KMS-11 (cell line): ENCODE measurements around the gene SPAG9.

ENCODE experiments used
- H2AFZ ChIP-seq: fragments of 200-600 bp; sonication (generic); 2 replicates; pipeline ENCODE4 v1.6.1; 2016; ENCODE audit warnings: antibody characterized with exemption, mixed run types, low read depth
- H3K27ac ChIP-seq: fragments of 200-600 bp; sonication (generic); 2 replicates; pipeline ENCODE4 v1.6.1; 2016; ENCODE audit warnings: mild to moderate bottlenecking, mixed run types
- H3K27me3 ChIP-seq: fragments of 200-600 bp; sonication (generic); 2 replicates; pipeline ENCODE4 v1.6.1; 2017; ENCODE audit warnings: mild to moderate bottlenecking, low read depth, mixed run types, moderate library complexity; ENCODE audit not compliant: insufficient read depth
- H3K36me3 ChIP-seq: fragments of 200-600 bp; sonication (generic); 2 replicates; pipeline ENCODE4 v1.6.1; 2017; ENCODE audit warnings: mild to moderate bottlenecking, mixed run types; ENCODE audit not compliant: insufficient read depth
- H3K4me1 ChIP-seq: fragments of 200-600 bp; sonication (generic); 2 replicates; pipeline ENCODE4 v1.6.1; 2016; ENCODE audit warnings: mild to moderate bottlenecking, low read depth, mixed run types; ENCODE audit not compliant: poor library complexity, severe bottlenecking
- H3K4me2 ChIP-seq: fragments of 200-600 bp; sonication (generic); 2 replicates; pipeline ENCODE4 v1.7.0; 2016; ENCODE audit warnings: mild to moderate bottlenecking, mixed run types
- H3K4me3 ChIP-seq: fragments of 200-600 bp; sonication (generic); IDR thresholded peaks from 2 replicates; pipeline ENCODE4 v1.6.1; 2017; ENCODE audit warnings: low read depth, low read length, mixed read lengths; ENCODE audit not compliant: insufficient read depth
- H3K79me2 ChIP-seq: fragments of 200-600 bp; sonication (generic); 2 replicates; pipeline ENCODE4 v1.6.1; 2016; ENCODE audit warnings: low read depth, mixed run types; ENCODE audit not compliant: insufficient read depth
- H3K9ac ChIP-seq: fragments of 200-600 bp; sonication (generic); 2 replicates; pipeline ENCODE4 v1.6.1; 2016; ENCODE audit warnings: mild to moderate bottlenecking, mixed run types
- H4K20me1 ChIP-seq: fragments of 200-600 bp; sonication (generic); 2 replicates; pipeline ENCODE4 v1.6.1; 2016; ENCODE audit warnings: mild to moderate bottlenecking, mixed run types; ENCODE audit not compliant: insufficient read depth
- CTCF ChIP-seq: fragments of 200-600 bp; sonication (generic); conservative IDR thresholded peaks from 2 replicates; pipeline ENCODE4 v1.6.1; 2017; ENCODE audit warnings: low read depth, mild to moderate bottlenecking, antibody characterized with exemption, low read length, moderate library complexity, mixed read lengths

SPAG9 gene

GRCh38 chr17:51071556-51071955 lies 49.1 kb downstream of the SPAG9 start:
- Histone ChIP-seq H3K79me2 (no peaks in the 10 kb centered on the region), H3K4me3 (no peak overlapping the region), H2AFZ (no peak overlapping the region), H3K4me1 (peaks cover 12% of the 10 kb centered on the region), H3K27ac (no peak overlapping the region), H3K4me2 (no peak overlapping the region), H3K9ac (no peak overlapping the region), H4K20me1 (no peaks in the 10 kb centered on the region), H3K27me3 (no peaks in the 10 kb centered on the region), H3K36me3 (no peaks in the 10 kb centered on the region)
- TF ChIP-seq CTCF, result no peak

GRCh38 chr17:51065466-51065865 lies 55.2 kb downstream of the SPAG9 start:
- Histone ChIP-seq H3K4me2 (no peak overlapping the region), H3K27me3 (no peaks in the 10 kb centered on the region), H3K27ac (no peak overlapping the region), H4K20me1 (no peaks in the 10 kb centered on the region), H2AFZ (no peak overlapping the region), H3K79me2 (no peaks in the 10 kb centered on the region), H3K4me3 (no peak overlapping the region), H3K36me3 (no peaks in the 10 kb centered on the region), H3K9ac (no peak overlapping the region), H3K4me1 (peaks cover 12% of the 10 kb centered on the region)
- no peak for TF ChIP-seq CTCF

- H4K20me1 ChIP-seq, result no peaks in the 10 kb centered on the region
These were observed 56.5 kb downstream of the SPAG9 start for GRCh38 chr17:51064061-51064735.

GRCh38 chr17:51060396-51060795 lies 60.3 kb downstream of the SPAG9 start:
- Histone ChIP-seq H3K9ac (no peak overlapping the region), H4K20me1 (no peaks in the 10 kb centered on the region), H3K27me3 (no peaks in the 10 kb centered on the region), H3K4me1 (peaks cover 20% of the 10 kb centered on the region), H3K4me2 (no peak overlapping the region), H3K27ac (no peak overlapping the region), H3K4me3 (no peak overlapping the region), H2AFZ (no peak overlapping the region), H3K79me2 (no peaks in the 10 kb centered on the region), H3K36me3 (no peaks in the 10 kb centered on the region)
- no peak for TF ChIP-seq CTCF

More at GRCh38 chr17:51064061-51064735, 56.5 kb downstream of the SPAG9 start:
- Histone ChIP-seq H3K9ac (no peak overlapping the region), H3K4me3 (no peak overlapping the region), H3K79me2 (no peaks in the 10 kb centered on the region), H3K4me1 (peaks cover 12% of the 10 kb centered on the region), H3K36me3 (no peaks in the 10 kb centered on the region), H3K27me3 (no peaks in the 10 kb centered on the region), H3K4me2 (no peak overlapping the region), H3K27ac (no peak overlapping the region), H2AFZ (no peak overlapping the region)
- TF ChIP-seq CTCF, result no peak
